Kidney epithelial cell (primary cell): ENCODE data around the gene PPP1R1A. TPM values are rescaled to one million over a fixed set of nuclear protein-coding genes. Genes with fewer than 3 reads are reported as not detected.

Experiments used
- DNase-seq: peaks from one replicate; pipeline ENCODE4 v3.0.0-alpha.2; 2010; ENCODE audit warnings: low read depth
- H3K27me3 ChIP-seq: 2 replicates; pipeline ENCODE4 v1.6.0; 2011; ENCODE audit warnings: low read length; ENCODE audit not compliant: control insufficient read depth, insufficient read depth
- H3K36me3 ChIP-seq: 2 replicates; pipeline ENCODE4 v1.5.1; 2011; ENCODE audit warnings: low read length; ENCODE audit not compliant: control insufficient read depth, insufficient read depth
- H3K4me3 ChIP-seq: 2 replicates; pipeline ENCODE4 v1.5.1; 2011; ENCODE audit warnings: low read depth, mild to moderate bottlenecking, control low read depth, low read length
- CTCF ChIP-seq: IDR thresholded peaks from 2 replicates; pipeline ENCODE4 v1.5.1; 2011; ENCODE audit warnings: mild to moderate bottlenecking, moderate library complexity, low read length, control low read depth, inconsistent platforms; ENCODE audit not compliant: insufficient read depth, poor library complexity, severe bottlenecking
- total RNA-seq: library from RNA; depleted of rRNA; stranded (reverse); fragments of >200 nt; gene quantifications from 2 replicates; pipeline ENCODE4 v1.2.3, GENCODE V29; 2015

Gene PPP1R1A
- total RNA-seq, 1 donor from 2014 or later: 2.4 TPM

- H3K4me3 ChIP-seq: peak overlapping the region; percentile 24
- peaks cover 41% of the 10 kb centered on the region for H3K27me3 ChIP-seq
- no peak for DNase-seq
- H3K36me3 ChIP-seq: no peaks in the 10 kb centered on the region
- TF ChIP-seq CTCF: no peak
Measured at GRCh38 chr12:54549774-54550451, 38.5 kb downstream of the PPP1R1A start.

- no peaks in the 10 kb centered on the region for H3K36me3 ChIP-seq
- no peak for DNase-seq
- H3K4me3 ChIP-seq: no peak overlapping the region
- peaks cover 54% of the 10 kb centered on the region for H3K27me3 ChIP-seq
- TF ChIP-seq CTCF: no peak
Measured at GRCh38 chr12:54546511-54546910, 41.9 kb downstream of the PPP1R1A start.

GRCh38 chr12:54544743-54545142 lies 43.7 kb downstream of the PPP1R1A start:
- Histone ChIP-seq H3K36me3 (no peaks in the 10 kb centered on the region), H3K4me3 (no peak overlapping the region), H3K27me3 (peaks cover 38% of the 10 kb centered on the region)
- DNase-seq: no peak
- no peak for TF ChIP-seq CTCF

GRCh38 chr12:54543526-54543925 lies 44.9 kb downstream of the PPP1R1A start:
- H3K36me3 ChIP-seq: no peaks in the 10 kb centered on the region
- TF ChIP-seq CTCF: no peak
- H3K27me3 ChIP-seq: peaks cover 28% of the 10 kb centered on the region
- DNase-seq: no peak
- no peak overlapping the region for H3K4me3 ChIP-seq

GRCh38 chr12:54541751-54542290 lies 46.6 kb downstream of the PPP1R1A start:
- no peak for TF ChIP-seq CTCF
- DNase-seq: no peak
- Histone ChIP-seq H3K27me3 (peaks cover 21% of the 10 kb centered on the region), H3K4me3 (no peak overlapping the region), H3K36me3 (no peaks in the 10 kb centered on the region)
